ENCODE measurements around the gene HECA.

DNA sequence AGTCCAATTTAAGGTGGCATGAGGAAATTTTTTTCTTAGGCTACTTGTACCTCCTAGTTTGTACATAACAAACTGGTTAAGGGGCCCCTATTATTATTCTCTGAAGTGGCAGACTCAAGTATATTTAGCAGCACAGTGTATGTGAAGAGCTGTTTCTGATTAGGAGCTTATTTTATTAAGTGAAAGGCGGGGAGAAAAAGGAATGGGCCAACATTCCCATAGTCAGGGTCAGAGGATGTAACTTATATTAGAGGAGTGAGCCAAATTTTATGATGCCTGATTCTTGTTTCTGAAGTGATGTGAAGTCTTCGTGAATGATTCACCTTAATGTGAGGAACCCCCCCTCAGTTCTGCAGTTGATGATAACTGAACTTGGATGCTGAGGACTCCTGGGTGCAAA, 2.8 kb downstream of the HECA start:
- no peak for TF ChIP-seq GATA2 (IDR thresholded peaks at IDR 0.05; ENCODE audit: low read depth, low read length)
- no peak for TF ChIP-seq GATA3 (IDR thresholded peaks at IDR 0.05; ENCODE audit: low read depth, low read length)

All from SH-SY5Y (cell line).